ENCODE data around the gene ADSS1. TPM values are rescaled to one million over a fixed set of nuclear protein-coding genes. Genes with fewer than 3 reads are reported as not detected.
A peak's percentile ranks its signal among the peaks of the same experiment; 100 is the strongest.

Gene ADSS1
- total RNA-seq, 1 experiment from 2014 or later = 1.2 TPM

DNA sequence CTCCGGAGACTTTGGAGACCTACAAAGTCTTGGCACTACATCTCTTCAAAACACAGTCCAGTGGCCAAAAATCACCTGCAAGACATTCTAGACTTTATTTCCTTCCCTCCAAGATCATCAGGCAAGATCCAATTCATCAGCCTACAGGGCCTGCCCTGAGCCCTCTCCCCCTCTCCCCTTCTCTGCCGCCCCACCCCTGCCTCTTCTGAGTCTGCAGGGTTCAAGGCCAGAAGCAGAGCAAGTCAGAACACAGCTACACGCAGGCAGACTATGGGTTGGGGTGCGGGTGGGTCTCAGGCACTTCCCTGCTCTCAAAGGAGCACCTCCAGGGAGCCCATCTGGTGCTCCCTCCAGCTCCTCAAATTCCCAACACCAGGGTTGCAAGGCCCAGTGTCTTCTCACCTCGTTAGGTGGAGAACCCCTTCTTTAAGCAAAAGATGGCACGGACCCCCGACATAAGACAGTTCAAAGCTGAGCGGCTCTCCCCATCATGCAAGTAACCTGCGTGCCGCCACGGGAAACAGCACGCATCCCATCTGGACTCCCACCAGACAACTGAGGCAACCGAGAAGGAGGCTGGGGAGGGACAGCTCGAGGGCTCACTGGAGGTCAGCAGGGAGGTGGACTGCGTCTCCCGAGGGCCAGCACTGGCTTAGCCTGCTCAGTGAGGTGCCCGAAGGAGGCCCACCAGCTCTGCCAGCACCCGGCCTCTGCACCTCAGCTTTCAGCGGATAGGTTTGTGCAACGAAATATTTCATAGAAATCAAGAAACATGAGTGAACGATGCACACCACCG lies 40.2 kb upstream of the ADSS1 start:
- H3K27me3 ChIP-seq = no peaks in the 10 kb centered on the region
- H3K36me3 ChIP-seq = no peaks in the 10 kb centered on the region
- peaks cover 51% of the 10 kb centered on the region for H3K4me1 ChIP-seq
- no peak for DNase-seq
- H3K9me3 ChIP-seq (replicated peaks) = no peaks in the 10 kb centered on the region
- H3K4me3 ChIP-seq = no peak overlapping the region
- no peak overlapping the region for H3K27ac ChIP-seq

DNA sequence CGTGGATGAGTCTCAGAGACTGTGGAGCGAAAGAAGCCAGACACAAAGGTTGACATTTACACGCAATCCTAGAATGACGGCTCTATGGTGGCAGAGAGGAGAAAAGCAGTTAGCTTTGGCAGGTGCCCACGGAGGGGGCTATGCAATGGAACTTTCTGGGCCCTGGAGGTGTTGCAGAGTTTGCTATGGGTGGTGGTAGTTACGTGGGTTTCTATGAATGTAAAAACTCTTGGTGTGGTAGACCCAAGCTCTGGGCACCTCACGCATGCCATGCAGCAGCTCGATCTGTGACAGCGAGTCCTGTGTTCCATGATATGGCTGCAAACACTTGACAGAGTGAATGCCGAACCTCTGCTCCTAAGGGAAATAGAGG lies 39.6 kb upstream of the ADSS1 start:
- no peak for DNase-seq

DNA sequence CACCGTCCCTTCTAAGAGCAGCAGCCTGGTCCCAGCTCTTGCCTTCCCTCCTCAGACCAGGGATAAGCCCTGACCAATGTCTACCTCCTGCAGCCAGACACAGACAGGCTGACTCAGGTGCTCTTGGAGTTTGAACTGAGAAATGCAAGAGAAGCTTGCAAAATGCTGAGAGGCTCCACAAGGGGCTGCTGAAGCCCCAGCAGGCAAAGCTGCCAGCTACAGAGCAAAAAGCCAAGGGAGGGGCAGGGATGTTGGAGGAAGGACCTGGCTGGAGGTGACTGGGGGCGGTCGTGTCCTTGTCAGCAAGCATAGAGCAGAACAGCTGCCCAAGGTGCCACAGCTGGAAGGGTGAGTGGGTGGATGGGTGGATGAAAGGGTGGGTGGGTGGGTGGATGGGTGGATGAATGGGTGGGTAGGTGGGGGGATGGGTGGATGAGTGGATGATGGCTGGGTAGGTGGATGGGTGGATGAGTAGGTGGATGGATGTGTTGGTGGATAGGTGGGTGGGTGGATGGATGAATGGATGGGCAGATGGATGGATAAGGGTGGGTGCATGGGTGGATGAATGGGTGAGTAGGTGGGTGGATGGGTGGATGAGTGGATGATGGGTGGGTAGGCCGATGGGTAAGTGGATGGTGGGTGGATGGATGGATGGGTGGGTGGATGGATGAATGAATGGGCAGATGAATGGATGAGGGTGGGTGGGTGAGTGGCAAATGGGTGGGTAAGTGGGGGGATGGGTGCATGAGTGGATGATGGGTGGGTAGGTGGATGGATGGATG lies 38.6 kb upstream of the ADSS1 start:
- H3K27me3 ChIP-seq = no peaks in the 10 kb centered on the region
- peaks cover 36% of the 10 kb centered on the region for H3K4me1 ChIP-seq
- H3K36me3 ChIP-seq = no peaks in the 10 kb centered on the region
- H3K9me3 ChIP-seq (replicated peaks) = no peaks in the 10 kb centered on the region
- no peak for DNase-seq
- no peak overlapping the region for H3K4me3 ChIP-seq
- H3K27ac ChIP-seq = no peak overlapping the region

More for the DNA sequence above, 39.6 kb upstream of the ADSS1 start:
- no peak overlapping the region for H3K4me3 ChIP-seq
- H3K9me3 ChIP-seq (replicated peaks) = no peaks in the 10 kb centered on the region
- H3K36me3 ChIP-seq = no peaks in the 10 kb centered on the region
- H3K4me1 ChIP-seq = peaks cover 45% of the 10 kb centered on the region
- no peak overlapping the region for H3K27ac ChIP-seq
- no peaks in the 10 kb centered on the region for H3K27me3 ChIP-seq

DNA sequence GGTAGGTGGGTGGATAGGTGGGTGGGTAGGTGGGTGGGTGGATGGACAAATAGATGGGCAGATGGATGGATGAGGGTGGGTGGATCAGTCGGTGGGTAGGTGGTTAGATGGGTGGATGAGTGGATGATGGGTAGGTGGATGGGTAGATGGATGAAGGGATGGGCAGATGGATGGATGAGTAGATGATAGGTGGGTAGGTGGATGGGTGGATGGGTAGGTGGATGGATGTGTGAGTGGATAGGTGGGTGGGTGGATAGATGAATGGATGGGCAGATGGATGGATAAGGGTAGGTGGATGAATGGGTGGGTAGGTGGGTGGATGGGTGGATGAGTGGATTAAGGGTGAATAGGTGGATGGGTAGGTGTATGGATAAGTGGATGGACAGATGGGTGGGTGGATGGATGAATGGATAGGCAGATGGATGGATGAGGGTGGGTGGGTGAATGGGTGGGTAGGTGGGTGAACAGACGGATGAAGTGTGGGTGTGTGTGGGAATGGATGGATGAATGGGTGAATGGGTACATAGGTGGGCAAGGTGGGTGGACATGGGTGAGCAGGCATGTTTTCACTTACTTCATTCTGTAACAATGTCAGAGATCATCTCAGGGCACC lies 37.9 kb upstream of the ADSS1 start:
- Histone ChIP-seq H3K9me3 (replicated peaks) (no peaks in the 10 kb centered on the region), H3K4me1 (peaks cover 29% of the 10 kb centered on the region), H3K27ac (no peak overlapping the region), H3K27me3 (no peaks in the 10 kb centered on the region), H3K36me3 (no peaks in the 10 kb centered on the region), H3K4me3 (no peak overlapping the region)
- no peak for DNase-seq

DNA sequence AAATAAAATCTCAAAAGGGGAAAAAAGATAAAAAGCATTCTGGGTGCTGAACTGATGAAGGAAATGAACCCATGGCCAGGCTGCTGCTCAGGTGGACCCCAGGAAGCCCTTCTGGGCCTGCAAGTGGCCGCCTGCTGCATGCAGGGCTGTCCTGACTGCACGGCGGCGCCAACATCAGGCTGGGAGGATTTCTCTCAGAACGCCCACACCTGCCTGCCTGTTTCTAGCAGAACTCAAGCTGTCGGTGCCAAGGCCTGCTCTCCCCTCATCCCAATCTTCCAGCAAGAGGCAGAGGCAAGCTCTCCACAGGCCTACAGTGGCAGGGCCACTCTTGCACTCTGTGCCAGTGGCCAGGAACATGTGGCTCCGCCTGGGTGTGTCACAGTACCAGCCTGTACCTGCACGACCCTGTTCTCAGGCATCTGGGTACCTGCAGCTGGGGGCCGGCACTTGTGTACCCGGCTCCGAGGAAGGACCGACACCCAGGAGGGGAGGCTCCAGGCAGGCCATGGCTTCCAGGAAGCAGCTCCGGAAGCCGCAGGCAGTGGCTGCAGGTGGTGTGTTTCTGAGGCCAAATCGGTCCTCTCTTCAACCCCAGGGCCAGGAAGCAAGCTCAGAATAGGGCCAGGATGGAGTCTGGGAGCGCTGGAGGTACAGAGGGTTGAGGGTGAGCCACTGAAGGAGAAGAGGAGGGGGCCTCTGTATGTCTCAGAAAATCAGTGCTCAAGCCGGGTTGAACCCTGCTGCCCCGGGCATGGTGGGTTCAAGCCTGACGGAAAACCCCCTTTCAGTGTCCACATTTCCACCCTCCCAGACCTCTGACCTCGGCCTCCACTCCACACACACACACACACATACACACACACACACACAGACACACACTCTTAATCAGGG lies 37.2 kb upstream of the ADSS1 start:
- no peak overlapping the region for H3K27ac ChIP-seq
- H3K4me1 ChIP-seq = peaks cover 23% of the 10 kb centered on the region
- H3K36me3 ChIP-seq = no peaks in the 10 kb centered on the region

DNA sequence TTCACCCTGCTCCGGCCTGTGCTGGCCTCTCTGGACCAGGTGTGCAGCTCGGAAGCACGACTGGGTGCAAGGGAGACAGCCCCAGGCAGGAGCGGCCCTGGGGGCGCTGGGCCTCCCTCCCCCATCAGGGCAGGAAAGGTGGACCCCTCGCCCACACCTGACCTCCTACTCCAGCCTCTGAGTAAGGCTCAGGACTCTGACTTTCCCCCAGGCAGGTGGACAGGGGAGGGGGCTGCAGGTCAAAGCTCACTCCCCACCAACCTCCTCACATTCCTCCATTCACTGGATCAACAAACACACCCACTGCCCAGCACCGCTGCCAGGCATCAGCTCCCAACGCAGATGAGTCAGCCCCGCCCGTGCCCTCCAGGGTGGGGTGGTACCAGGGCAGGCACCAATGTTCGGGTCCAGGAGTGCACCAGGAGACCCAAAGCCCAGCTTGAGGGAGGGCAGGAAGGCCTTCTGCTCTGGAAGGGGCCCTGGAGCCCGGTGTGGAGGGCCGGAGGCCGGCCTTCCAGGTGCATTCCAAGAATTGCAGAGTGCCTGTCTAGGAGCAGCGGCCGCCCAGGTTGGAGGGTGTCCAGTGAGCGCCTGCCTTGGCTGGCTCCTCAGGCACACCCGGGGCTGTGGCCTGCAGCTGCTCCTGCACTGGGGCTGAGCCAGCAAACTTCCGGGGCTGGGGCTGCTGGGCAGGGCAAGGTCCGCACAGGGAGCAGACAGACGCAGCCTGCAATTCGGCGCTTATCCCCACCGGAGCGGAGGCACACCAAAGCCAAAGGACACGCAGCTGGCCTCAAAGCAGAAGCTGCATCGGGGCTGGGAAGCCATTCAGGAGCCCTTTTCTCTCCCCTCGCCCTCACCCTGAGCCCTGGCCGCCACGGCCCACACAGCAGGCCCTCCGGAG lies 36.2 kb upstream of the ADSS1 start:
- H3K36me3 ChIP-seq = no peaks in the 10 kb centered on the region
- peak; percentile 92 to 94 for DNase-seq
- peak overlapping the region; percentile 46; the same call in 1 of the 2 replicates for H3K27ac ChIP-seq
- no peaks in the 10 kb centered on the region for H3K9me3 ChIP-seq (replicated peaks)
- H3K4me3 ChIP-seq = peak overlapping the region; percentile 98
- peaks cover 13% of the 10 kb centered on the region; the same call in 1 of the 2 replicates for H3K4me1 ChIP-seq
- H3K27me3 ChIP-seq = no peaks in the 10 kb centered on the region

More for the DNA sequence above, 37.2 kb upstream of the ADSS1 start:
- Histone ChIP-seq H3K27me3 (no peaks in the 10 kb centered on the region), H3K4me3 (no peak overlapping the region), H3K9me3 (replicated peaks) (no peaks in the 10 kb centered on the region)
- no peak for DNase-seq

DNA sequence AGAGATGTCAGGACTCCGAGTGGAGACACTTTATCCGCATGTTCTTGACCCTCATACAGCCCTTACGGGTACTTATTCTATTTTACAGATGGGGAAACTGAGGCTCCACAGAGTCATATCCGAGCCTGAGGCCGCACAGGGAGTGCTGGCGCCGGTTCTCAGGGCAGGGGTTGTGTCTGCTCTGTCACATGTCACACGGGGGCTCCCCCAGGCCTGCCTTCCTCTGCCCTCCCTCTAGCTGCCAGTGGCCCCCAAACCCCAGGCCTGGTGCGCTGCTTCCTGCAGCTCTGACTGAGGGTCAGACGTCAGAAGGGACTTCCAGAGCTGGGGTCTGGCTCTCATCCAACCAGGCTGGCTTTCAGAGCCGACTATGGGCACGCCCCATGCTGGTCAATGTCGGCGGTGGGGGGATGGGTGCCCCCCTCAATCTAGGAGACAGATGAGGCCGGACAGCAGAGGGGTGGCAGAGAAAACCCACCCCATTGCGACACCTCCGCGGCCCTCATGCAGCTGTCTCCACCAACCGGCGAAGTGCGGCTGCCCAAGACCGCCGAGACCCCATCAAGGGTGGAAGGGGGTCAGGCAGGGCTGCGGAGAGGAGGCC lies 35.4 kb upstream of the ADSS1 start:
- Histone ChIP-seq H3K36me3 (no peaks in the 10 kb centered on the region), H3K27ac (peak overlapping the region; percentile 46), H3K27me3 (no peaks in the 10 kb centered on the region), H3K4me3 (peak overlapping the region; percentile 98), H3K4me1 (peaks cover 13% of the 10 kb centered on the region; the same call in 1 of the 2 replicates), H3K9me3 (replicated peaks) (no peaks in the 10 kb centered on the region)
- peak; percentile 71 to 72 for DNase-seq

DNA sequence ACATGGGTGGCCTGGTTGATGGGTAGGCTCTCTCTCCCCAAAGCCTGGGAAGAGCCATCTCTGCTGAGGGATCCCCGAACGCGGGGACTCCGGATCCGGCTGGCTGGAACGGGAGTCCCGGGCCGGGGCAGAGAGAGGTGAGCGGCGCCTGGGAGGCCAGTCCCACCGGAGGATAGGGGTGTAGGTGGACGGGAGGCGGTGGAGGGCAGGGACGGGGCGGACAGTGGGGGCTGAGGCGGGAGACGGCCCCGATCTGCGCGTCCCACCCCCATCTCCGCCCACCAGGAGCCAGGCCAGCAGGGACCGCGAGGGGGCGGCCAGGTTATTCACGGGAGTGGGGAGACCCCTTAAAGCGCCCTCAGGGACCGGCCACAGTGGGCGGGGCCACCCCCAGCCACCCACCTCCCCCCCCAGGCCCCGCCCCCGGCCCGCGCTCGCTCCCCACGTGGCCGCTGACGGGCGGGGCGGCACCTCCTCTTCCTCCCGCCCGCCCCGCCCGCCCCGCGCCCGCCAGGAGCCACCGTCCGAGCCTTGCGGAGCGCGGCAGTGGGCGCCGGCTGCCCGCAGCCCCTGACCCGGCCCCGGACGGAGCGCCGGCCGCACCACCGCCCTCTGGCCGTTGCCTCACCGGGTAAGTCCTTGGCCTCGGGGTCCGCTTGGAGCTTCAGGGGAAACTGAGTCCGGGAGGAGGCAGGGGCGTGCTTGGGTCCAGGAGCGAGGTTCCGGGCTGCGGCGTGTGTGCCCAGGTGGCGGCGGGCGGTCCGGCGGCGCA lies 34.7 kb upstream of the ADSS1 start, which contains the start of gene INF2:
Gene INF2 (plus strand): TSS at position 510 of the 772 bp plus-strand sequence. CDS start 11,748 bp downstream, outside the sequence.
- no peaks in the 10 kb centered on the region for H3K36me3 ChIP-seq
- H3K4me1 ChIP-seq = peaks cover 13% of the 10 kb centered on the region; the same call in 1 of the 2 replicates
- peak; percentile 78 to 85 for DNase-seq
- no peaks in the 10 kb centered on the region for H3K27me3 ChIP-seq
- H3K27ac ChIP-seq = peak within 1 kb of the TSS; percentile 46
- no peaks in the 10 kb centered on the region for H3K9me3 ChIP-seq (replicated peaks)
- peak within 1 kb of the TSS; percentile 98 for H3K4me3 ChIP-seq

DNA sequence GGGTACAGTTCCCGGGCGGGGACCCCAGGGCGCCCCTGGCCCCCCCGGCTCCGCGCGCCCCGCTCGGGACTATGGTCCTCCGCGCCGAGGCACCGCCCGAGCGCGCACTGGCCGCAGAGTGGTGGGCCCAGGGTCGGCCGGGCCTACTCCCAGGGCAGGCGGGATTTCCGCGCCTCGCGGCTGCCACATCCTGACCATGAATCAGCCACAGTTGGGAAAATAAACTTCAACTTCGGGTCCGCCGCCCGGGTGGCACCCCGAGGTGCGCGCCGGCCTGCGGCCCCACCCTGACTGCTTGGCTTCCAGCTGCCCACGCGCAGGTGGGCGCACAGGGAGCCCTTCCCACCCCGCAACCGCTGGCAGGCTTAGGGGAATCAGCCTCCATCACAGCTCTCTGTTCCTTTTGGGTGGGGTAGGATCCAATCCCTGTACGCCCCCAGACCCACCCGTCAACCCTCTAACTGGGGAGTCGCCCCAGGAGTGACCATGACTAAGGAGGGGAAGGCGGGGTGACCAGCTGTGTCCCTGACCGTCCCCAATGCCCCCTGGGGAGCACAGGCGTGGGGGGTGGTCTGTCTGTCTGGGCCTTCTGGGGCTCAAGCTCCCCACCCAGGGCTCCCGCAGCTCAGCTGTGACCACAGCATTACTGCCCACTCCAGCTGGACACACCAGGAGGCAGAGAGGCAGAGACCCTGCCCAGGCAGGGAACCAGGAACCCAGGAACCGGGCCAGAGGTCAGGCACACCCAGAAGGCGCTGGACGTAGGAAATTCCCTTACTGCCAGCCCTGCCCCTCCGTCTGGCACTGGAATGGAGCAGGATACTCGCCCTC lies 33.9 kb upstream of the ADSS1 start:
- peaks cover 13% of the 10 kb centered on the region; the same call in 1 of the 2 replicates for H3K4me1 ChIP-seq
- peak in 1 of 2 experiments; percentile 31 for DNase-seq
- peak overlapping the region; percentile 33; the same call in 1 of the 2 replicates for H3K27ac ChIP-seq

DNA sequence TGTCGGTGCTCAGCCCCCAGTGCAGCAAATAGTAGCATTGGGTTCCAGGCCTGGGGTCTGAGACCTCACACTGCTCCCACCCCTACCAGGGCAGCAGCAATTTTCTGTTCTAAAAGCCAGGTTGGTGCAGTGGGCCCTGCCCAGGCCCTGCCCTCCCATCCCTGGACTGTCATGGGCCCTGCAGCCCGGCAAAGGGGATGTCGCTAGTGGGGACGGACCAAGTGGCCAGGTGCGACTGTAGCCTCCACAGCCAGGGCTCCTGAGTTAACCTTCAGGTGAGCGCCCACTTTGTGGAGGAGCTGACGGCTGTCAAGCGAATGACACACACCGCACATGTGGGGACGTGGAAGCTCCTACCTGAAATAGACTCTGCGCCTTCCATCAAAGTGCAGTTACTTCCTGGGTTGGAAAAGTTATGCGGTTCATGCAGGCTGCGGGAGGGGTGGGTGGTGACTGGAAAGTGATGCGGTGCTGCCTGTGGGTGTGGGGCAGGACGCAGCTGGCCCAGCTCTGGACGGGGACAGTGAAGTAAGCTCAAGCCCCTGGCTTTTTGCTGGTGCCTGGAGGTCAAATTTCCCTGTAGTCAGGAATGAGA lies 33.1 kb upstream of the ADSS1 start:
- H3K27ac ChIP-seq = no peak overlapping the region
- peaks cover 13% of the 10 kb centered on the region; the same call in 1 of the 2 replicates for H3K4me1 ChIP-seq
- no peak for DNase-seq

More for the DNA sequence above, 33.9 kb upstream of the ADSS1 start:
- no peaks in the 10 kb centered on the region for H3K9me3 ChIP-seq (replicated peaks)
- no peaks in the 10 kb centered on the region for H3K36me3 ChIP-seq
- peak overlapping the region; percentile 98 for H3K4me3 ChIP-seq
- no peaks in the 10 kb centered on the region for H3K27me3 ChIP-seq

DNA sequence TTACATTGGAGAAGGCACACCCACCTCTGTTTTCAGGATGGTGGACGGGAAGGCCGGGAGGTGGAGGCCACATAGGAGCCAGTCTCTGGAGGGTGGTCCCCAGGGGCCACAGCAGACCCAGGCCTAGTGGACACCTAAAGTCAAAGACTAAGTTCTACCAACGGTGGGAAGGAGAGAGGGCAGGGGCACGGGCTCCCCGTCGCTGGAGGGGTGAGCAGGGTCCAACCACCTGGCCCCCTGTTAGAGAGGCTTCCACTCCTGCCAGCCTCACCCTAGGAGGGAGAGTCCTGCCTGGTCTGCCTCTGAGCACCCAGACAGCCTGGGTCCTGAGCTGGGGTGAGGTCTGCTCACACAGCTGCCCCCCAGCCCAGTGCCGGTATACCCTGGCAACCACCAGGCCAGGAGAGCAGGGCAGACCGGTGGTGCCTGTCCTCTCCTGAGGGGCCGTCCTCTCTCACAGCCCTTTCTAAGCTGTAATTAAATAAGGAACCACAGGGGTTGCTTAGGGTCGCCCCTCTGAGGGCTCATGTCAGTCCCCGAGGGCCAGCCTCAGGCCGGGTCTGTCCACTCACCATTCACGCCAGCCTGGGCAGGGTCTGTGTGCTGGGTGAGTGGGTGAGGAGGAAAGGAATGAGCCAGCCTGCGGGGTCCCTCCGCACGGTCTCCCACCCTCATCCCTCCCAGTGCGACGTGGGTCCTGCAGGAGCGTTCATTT lies 32.3 kb upstream of the ADSS1 start:
- no peak overlapping the region for H3K4me3 ChIP-seq
- no peaks in the 10 kb centered on the region for H3K36me3 ChIP-seq
- DNase-seq = no peak

More for the DNA sequence above, 33.1 kb upstream of the ADSS1 start:
- Histone ChIP-seq H3K27me3 (no peaks in the 10 kb centered on the region), H3K9me3 (replicated peaks) (no peaks in the 10 kb centered on the region), H3K36me3 (no peaks in the 10 kb centered on the region), H3K4me3 (peak overlapping the region; percentile 98)

More for the DNA sequence above, 32.3 kb upstream of the ADSS1 start:
- H3K4me1 ChIP-seq = peaks cover 13% of the 10 kb centered on the region; the same call in 1 of the 2 replicates
- no peaks in the 10 kb centered on the region for H3K9me3 ChIP-seq (replicated peaks)
- no peak overlapping the region for H3K27ac ChIP-seq
- H3K27me3 ChIP-seq = no peaks in the 10 kb centered on the region

Data from SJCRH30 (cell line).